WTC11 (cell line): ENCODE data around the gene IL4R. TPM values are rescaled to one million over a fixed set of nuclear protein-coding genes. Genes with fewer than 3 reads are reported as not detected.

Source experiments
- ATAC-seq: fragments of 200-7000 bp; cut with Tn5 transposase; 2 replicates; pipeline ENCODE4 v1.10.0; 2021; ENCODE audit warnings: mild to moderate bottlenecking, moderate library complexity
- CTCF ChIA-PET: fragments of 300-600 bp; sonication (Branson Sonifier 250); formaldehyde crosslinking; loops from one replicate; lab custom pipeline; 2021; ENCODE audit warnings: antibody characterized with exemption; lab: Charles Lee
- POLR2A ChIA-PET: fragments of 350-600 bp; sonication (Branson Sonifier 250); formaldehyde crosslinking; loops from one replicate; lab custom pipeline; 2021; ENCODE audit warnings: antibody characterized with exemption; lab: Charles Lee
- DNase-seq: peaks from one replicate; pipeline ENCODE4 v3.0.0; 2021; ENCODE audit warnings: low spot score
- H3K27ac Mint-ChIP-seq: 2 replicates; pipeline ENCODE4 v1.8.0; 2021; ENCODE audit warnings: mixed read lengths
- H3K27me3 Mint-ChIP-seq: 2 replicates; pipeline ENCODE4 v1.8.0; 2021; ENCODE audit warnings: low read depth, mild to moderate bottlenecking, moderate library complexity, mixed read lengths
- H3K36me3 Mint-ChIP-seq: 2 replicates; pipeline ENCODE4 v1.8.0; 2021; ENCODE audit warnings: mixed read lengths
- H3K4me1 Mint-ChIP-seq: 2 replicates; pipeline ENCODE4 v1.8.0; 2022; ENCODE audit warnings: mixed read lengths
- H3K4me3 Mint-ChIP-seq: 2 replicates; pipeline ENCODE4 v1.8.0; 2021; ENCODE audit warnings: mild to moderate bottlenecking, moderate library complexity, mixed read lengths
- H3K9me3 Mint-ChIP-seq: 2 replicates; pipeline ENCODE4 v1.8.0; 2021; ENCODE audit warnings: mixed read lengths
- ATF1 ChIP-seq: sonication (generic); formaldehyde crosslinking; IDR thresholded peaks from 2 replicates; pipeline ENCODE4 v1.8.1; 2023; ENCODE audit warnings: mild to moderate bottlenecking, moderate library complexity, missing genetic modification reagents
- E2F1 ChIP-seq: sonication (generic); formaldehyde crosslinking; IDR thresholded peaks from 2 replicates; pipeline ENCODE4 v1.8.0; 2022; ENCODE audit warnings: mild to moderate bottlenecking, missing genetic modification reagents
- GTF2I ChIP-seq: fragments of 250-450 bp; sonication (Bioruptor Pico); conservative IDR thresholded peaks from 2 replicates; pipeline ENCODE4 v1.4.0; 2021; ENCODE audit warnings: mild to moderate bottlenecking
- JAZF1 ChIP-seq: fragments of 250-450 bp; sonication (Bioruptor Pico); IDR thresholded peaks from 2 replicates; pipeline ENCODE4 v1.9.0; 2021; ENCODE audit warnings: moderate library complexity, mild to moderate bottlenecking, inconsistent platforms
- MXD4 ChIP-seq: fragments of 250-450 bp; sonication (Bioruptor Pico); IDR thresholded peaks from 2 replicates; pipeline ENCODE4 v1.8.0; 2021; ENCODE audit warnings: mild to moderate bottlenecking, moderate library complexity, borderline replicate concordance
- OVOL2 ChIP-seq: fragments of 250-450 bp; sonication (Bioruptor Pico); IDR thresholded peaks from 2 replicates; pipeline ENCODE4 v1.9.0; 2021; ENCODE audit warnings: mild to moderate bottlenecking, borderline replicate concordance
- PRDM15 ChIP-seq: sonication (generic); formaldehyde crosslinking; IDR thresholded peaks from 2 replicates; pipeline ENCODE4 v1.8.0; 2022; ENCODE audit warnings: missing genetic modification reagents
- RORB ChIP-seq: fragments of 250-450 bp; sonication (Bioruptor Pico); IDR thresholded peaks from 2 replicates; pipeline ENCODE4 v1.9.0; 2021; ENCODE audit warnings: mild to moderate bottlenecking
- SOX15 ChIP-seq: fragments of 250-450 bp; sonication (Bioruptor Pico); IDR thresholded peaks from 2 replicates; pipeline ENCODE4 v1.9.0; 2021; ENCODE audit warnings: mild to moderate bottlenecking
- STAT6 ChIP-seq: sonication (generic); formaldehyde crosslinking; conservative IDR thresholded peaks from 2 replicates; pipeline ENCODE4 v1.8.1; 2023; ENCODE audit warnings: mild to moderate bottlenecking, low read depth, missing genetic modification reagents, moderate library complexity
- total RNA-seq: library from RNA; stranded (reverse); gene quantifications from 3 replicates; pipeline ENCODE4 v1.2.3, GENCODE V29; 2021
- TF ChIP-seq, protein P1 (sequence below): fragments of 250-450 bp; sonication (Bioruptor Pico); IDR thresholded peaks from 2 replicates; pipeline ENCODE4 v1.9.0; 2021; ENCODE audit warnings: mild to moderate bottlenecking, borderline replicate concordance
- TF ChIP-seq, protein P2 (sequence below): sonication (generic); formaldehyde crosslinking; IDR thresholded peaks from 2 replicates; pipeline ENCODE4 v1.8.0; 2022; ENCODE audit warnings: mild to moderate bottlenecking, missing genetic modification reagents

The IL4R gene
- total RNA-seq, 1 experiment from 2014 or later = 28.7 TPM

DNA sequence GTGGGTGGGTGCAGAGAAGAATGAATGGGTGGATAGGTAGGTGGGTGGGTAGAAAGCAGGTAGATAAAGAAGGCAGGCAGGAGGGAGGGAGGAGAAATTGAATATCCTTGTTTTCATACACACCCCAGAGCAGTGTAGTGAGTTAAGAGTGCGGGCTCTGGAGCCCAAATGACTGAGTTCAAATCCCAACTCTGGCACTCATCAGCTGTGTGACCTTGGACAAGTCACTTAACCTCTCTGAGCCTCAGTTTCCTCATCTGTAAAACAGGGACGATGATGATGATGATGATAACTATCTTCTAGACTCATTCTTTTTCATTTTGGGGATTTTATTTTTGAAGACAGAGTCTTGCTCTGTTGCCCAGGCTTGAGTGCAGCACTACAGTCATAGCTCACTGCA is 86.2 kb downstream of the IL4R start (continued):
- TF ChIP-seq GTF2I (CRISPR knock-in tag) (no peak), PRDM15 (CRISPR knock-in tag) (no peak), MXD4 (CRISPR knock-in tag) (no peak), RORB (CRISPR knock-in tag) (no peak)
- TF ChIP-seq, protein P1, sequence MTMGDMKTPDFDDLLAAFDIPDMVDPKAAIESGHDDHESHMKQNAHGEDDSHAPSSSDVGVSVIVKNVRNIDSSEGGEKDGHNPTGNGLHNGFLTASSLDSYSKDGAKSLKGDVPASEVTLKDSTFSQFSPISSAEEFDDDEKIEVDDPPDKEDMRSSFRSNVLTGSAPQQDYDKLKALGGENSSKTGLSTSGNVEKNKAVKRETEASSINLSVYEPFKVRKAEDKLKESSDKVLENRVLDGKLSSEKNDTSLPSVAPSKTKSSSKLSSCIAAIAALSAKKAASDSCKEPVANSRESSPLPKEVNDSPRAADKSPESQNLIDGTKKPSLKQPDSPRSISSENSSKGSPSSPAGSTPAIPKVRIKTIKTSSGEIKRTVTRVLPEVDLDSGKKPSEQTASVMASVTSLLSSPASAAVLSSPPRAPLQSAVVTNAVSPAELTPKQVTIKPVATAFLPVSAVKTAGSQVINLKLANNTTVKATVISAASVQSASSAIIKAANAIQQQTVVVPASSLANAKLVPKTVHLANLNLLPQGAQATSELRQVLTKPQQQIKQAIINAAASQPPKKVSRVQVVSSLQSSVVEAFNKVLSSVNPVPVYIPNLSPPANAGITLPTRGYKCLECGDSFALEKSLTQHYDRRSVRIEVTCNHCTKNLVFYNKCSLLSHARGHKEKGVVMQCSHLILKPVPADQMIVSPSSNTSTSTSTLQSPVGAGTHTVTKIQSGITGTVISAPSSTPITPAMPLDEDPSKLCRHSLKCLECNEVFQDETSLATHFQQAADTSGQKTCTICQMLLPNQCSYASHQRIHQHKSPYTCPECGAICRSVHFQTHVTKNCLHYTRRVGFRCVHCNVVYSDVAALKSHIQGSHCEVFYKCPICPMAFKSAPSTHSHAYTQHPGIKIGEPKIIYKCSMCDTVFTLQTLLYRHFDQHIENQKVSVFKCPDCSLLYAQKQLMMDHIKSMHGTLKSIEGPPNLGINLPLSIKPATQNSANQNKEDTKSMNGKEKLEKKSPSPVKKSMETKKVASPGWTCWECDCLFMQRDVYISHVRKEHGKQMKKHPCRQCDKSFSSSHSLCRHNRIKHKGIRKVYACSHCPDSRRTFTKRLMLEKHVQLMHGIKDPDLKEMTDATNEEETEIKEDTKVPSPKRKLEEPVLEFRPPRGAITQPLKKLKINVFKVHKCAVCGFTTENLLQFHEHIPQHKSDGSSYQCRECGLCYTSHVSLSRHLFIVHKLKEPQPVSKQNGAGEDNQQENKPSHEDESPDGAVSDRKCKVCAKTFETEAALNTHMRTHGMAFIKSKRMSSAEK (CRISPR knock-in tag) = no peak
- TF ChIP-seq, all 79 proteins: peak for 0

DNA sequence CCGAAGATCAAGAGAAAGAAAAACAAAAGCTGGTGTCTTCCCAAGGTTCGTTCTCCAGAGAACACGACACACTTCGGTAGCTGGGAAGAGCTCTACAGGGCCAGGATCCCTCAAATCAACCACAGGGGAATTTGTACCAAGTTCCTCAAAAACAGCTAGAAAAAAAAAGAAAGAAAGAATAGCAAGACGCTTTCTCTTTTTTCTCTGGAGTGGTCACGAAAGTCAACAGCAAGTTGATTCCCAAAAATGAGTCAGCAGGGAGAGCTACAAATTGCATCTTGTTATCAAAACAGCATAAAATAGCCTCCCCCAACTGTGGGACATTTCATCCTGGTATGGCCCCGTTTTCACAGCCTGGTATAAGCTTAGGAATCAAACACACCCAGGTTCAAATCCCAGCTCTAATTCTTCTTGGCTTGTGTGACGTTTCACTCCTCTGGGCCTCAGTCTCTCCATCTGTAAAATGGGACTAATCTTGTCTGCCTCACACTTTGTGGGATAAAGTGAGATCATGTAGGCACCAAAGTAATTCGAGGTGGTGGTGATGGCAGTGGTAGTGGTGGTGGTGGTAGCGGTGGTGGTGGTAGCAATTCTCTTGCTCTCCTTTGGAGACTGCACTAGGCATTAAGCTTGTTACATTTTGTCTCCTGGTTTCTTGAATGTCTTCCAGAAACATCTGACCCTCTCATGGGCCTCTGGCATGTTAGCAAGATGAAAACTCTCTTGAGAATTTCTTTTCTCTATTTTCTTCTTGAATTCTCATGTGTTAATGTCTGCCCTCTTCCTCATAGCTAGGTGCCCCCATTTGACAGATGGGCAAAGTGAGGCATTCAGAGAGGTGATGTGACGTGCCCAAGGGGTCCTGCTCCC is 87.2 kb downstream of the IL4R start:
- DNase-seq (no peak), ATAC-seq (no peak)
- ChIA-PET POLR2A (no interaction called here), CTCF (interaction anchor here (0.8 to 1.1 kb wide), 4 partner anchors 26 to 222 kb away, joined by 3 to 4 read pairs (median 3); no protein-coding TSS in a partner anchor)
- H3K4me1 Mint-ChIP-seq = peaks cover 16% of the 10 kb centered on the region
- no peak for TF ChIP-seq E2F1 (CRISPR knock-in tag)
- no peak for TF ChIP-seq ATF1 (CRISPR knock-in tag)
- TF ChIP-seq, protein P2, sequence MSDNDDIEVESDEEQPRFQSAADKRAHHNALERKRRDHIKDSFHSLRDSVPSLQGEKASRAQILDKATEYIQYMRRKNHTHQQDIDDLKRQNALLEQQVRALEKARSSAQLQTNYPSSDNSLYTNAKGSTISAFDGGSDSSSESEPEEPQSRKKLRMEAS = no peak
- no peak for TF ChIP-seq JAZF1 (CRISPR knock-in tag)
- TF ChIP-seq MXD4 (CRISPR knock-in tag) = no peak
- no peak for TF ChIP-seq SOX15 (CRISPR knock-in tag)
- TF ChIP-seq STAT6 (CRISPR knock-in tag) = no peak
- TF ChIP-seq OVOL2 (CRISPR knock-in tag) = no peak
- no peak overlapping the region for H3K4me3 Mint-ChIP-seq
- peaks cover 4% of the 10 kb centered on the region; the same call in 1 of the 2 replicates for H3K9me3 Mint-ChIP-seq
- no peaks in the 10 kb centered on the region for H3K36me3 Mint-ChIP-seq
- H3K27ac Mint-ChIP-seq = no peak overlapping the region
- no peaks in the 10 kb centered on the region for H3K27me3 Mint-ChIP-seq
